ENCODE measurements around the gene CALHM5. TPM values are rescaled to one million over a fixed set of nuclear protein-coding genes. Genes with fewer than 3 reads are reported as not detected.

The CALHM5 gene
- total and polyA plus RNA-seq, 7 donors = 0.52 to 1.2 (median 0.81) TPM

- no peaks in the 10 kb centered on the region for H3K4me1 ChIP-seq
- WGBS, 3 donors = 95 to 96% (median 95%) methylated on average over 1 of the region's 1 CpG
- no peak for TF ChIP-seq CTCF (IDR thresholded peaks at IDR 0.05)
- ATAC-seq (no peak), DNase-seq (no peak)
- H3K27ac ChIP-seq = no peak overlapping the region
- H3K4me3 ChIP-seq = no peak overlapping the region
- no peaks in the 10 kb centered on the region for H3K36me3 ChIP-seq (ENCODE audit: insufficient read depth in 1 of 2, low read depth in 1 of 2)
- intact Hi-C loops (cut with DNase I) = no loop called here
- H3K9me3 ChIP-seq = no peaks in the 10 kb centered on the region
- H3K27me3 ChIP-seq (ENCODE audit: insufficient read depth in 3 of 3, low read length in 2 of 3) = peaks cover 0 to 6% (median 3%) of the 10 kb centered on the region in 3 donors
Observed at GRCh38 chr6:116467096-116467495, 44.3 kb upstream of the CALHM5 start.

DNA sequence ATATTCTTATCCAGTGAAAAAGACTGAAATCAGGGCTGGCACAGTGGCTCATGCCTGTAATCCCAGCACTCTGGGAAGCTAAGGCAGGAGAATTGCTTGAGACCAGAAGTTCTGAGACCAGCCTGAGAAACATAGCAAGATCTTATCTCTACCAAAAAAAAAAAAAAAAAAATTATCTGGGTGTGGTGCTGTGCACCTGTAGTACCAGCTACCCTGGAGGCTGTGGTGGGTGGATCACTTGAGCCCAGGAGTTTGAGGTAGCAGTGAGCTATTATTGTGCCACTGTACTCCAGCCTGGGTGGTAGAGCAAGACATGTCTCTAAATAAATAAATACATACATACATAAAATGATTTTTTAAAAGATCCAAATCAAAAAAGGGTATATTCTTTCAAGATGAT, 43.9 kb upstream of the CALHM5 start:
- Histone ChIP-seq H3K4me3 (no peak overlapping the region), H3K27ac (no peak overlapping the region), H3K27me3 (ENCODE audit: insufficient read depth in 3 of 3, low read length in 2 of 3) (peaks cover 0 to 3% (median 3%) of the 10 kb centered on the region in 3 donors), H3K9me3 (no peaks in the 10 kb centered on the region), H3K36me3 (ENCODE audit: insufficient read depth in 1 of 2, low read depth in 1 of 2) (no peaks in the 10 kb centered on the region), H3K4me1 (no peaks in the 10 kb centered on the region)
- DNase-seq (no peak), ATAC-seq (no peak)
- intact Hi-C loops (cut with DNase I) = no loop called here
- TF ChIP-seq CTCF (IDR thresholded peaks at IDR 0.05) = no peak

DNA sequence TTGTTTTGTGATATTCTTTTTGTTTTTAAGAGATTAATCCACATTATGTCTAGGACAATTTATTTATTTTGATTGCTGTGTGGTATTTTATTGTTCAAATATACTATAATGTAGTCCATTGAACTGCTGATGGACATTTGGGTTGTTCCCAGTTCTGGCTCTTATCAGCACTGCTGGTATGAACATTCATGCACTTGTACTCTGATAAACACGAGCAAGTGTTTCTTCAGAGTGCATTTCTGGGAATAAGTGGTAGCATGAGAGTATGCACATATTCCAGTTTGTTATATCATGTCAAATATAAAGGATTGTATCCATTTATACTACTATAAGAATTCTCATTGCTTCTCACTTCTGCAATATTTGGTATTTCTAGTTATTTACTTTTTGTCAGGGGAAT, 43.1 kb upstream of the CALHM5 start:
- Histone ChIP-seq H3K27ac (no peak overlapping the region), H3K4me3 (no peak overlapping the region), H3K4me1 (no peaks in the 10 kb centered on the region), H3K36me3 (ENCODE audit: insufficient read depth in 1 of 2, low read depth in 1 of 2) (no peaks in the 10 kb centered on the region), H3K9me3 (no peaks in the 10 kb centered on the region), H3K27me3 (ENCODE audit: insufficient read depth in 3 of 3, low read length in 2 of 3) (peaks cover 0 to 3% (median 0%) of the 10 kb centered on the region in 3 donors)
- TF ChIP-seq CTCF (IDR thresholded peaks at IDR 0.05) = no peak
- DNase-seq (no peak), ATAC-seq (no peak)
- 69 to 87% (median 70%) methylated on average over 1 of the region's 1 CpG for WGBS, 3 donors
- intact Hi-C loops (cut with DNase I) = no loop called here

GRCh38 chr6:116471531-116471930, 39.9 kb upstream of the CALHM5 start:
- no peak overlapping the region for H3K4me3 ChIP-seq
- no peak for TF ChIP-seq CTCF (IDR thresholded peaks at IDR 0.05)
- H3K27ac ChIP-seq = no peak overlapping the region
- DNase-seq (no peak), ATAC-seq (no peak)
- intact Hi-C loops (cut with DNase I) = no loop called here
- H3K27me3 ChIP-seq (ENCODE audit: insufficient read depth in 3 of 3, low read length in 2 of 3) = peaks cover 0 to 3% (median 0%) of the 10 kb centered on the region in 3 donors
- no peaks in the 10 kb centered on the region for H3K36me3 ChIP-seq (ENCODE audit: insufficient read depth in 1 of 2, low read depth in 1 of 2)
- no peaks in the 10 kb centered on the region for H3K9me3 ChIP-seq
- no peaks in the 10 kb centered on the region for H3K4me1 ChIP-seq
- WGBS, 3 donors = 92 to 100% (median 98%) methylated on average over 1 of the region's 1 CpG

DNA sequence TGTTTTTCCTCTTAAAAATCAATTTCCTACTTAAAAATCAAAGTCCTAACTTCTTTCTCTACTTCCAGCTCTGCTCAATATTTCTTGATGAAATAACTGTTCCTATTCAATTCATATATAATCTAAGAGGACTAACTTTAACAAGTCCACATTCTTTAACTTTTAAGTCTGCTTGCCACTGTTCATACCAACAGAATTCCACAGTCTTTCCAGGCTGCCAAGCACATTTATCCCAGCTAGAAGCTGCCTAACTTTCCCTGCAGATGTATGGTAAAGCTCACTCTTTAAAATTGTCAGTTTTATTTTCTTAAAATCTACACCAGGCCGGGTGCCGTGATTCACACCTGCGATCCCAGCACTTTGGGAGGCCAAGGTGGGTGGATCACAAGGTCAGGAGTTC, 38.7 kb upstream of the CALHM5 start:
- no peak overlapping the region for H3K4me3 ChIP-seq
- DNase-seq = no peak

More for the DNA sequence above, 38.7 kb upstream of the CALHM5 start:
- Histone ChIP-seq H3K27ac (no peak overlapping the region), H3K9me3 (no peaks in the 10 kb centered on the region), H3K27me3 (ENCODE audit: insufficient read depth in 3 of 3, low read length in 2 of 3) (peaks cover 0 to 3% (median 0%) of the 10 kb centered on the region in 3 donors), H3K4me1 (no peaks in the 10 kb centered on the region), H3K36me3 (ENCODE audit: insufficient read depth in 1 of 2, low read depth in 1 of 2) (no peaks in the 10 kb centered on the region)
- no peak for ATAC-seq
- intact Hi-C loops (cut with DNase I) = no loop called here
- 68 to 77% (median 74%) methylated on average over 3 of the region's 3 CpGs for WGBS, 3 donors
- no peak for TF ChIP-seq CTCF (IDR thresholded peaks at IDR 0.05)
